ENCODE results near the gene AUH.

AUH gene

GRCh38 chr9:91265514-91265913, 96.2 kb downstream of the AUH start:
- no peak overlapping the region for H2AFZ ChIP-seq (ENCODE audit: low read depth, low read length)
- H4K20me1 ChIP-seq (ENCODE audit: insufficient read depth, low read length) = no peaks in the 10 kb centered on the region
- no peak overlapping the region for H3K4me2 ChIP-seq (ENCODE audit: low read length)
- H3K36me3 ChIP-seq (replicated peaks; ENCODE audit: low read depth, low read length) = no peaks in the 10 kb centered on the region
- H3K4me3 ChIP-seq (ENCODE audit: low read length) = no peak overlapping the region
- TF ChIP-seq EZH2phosphoT487 (IDR thresholded peaks at IDR 0.05; ENCODE audit: low read depth) (no peak), CTCF (IDR thresholded peaks at IDR 0.05; ENCODE audit: low read depth, low read length) (no peak)
- no peaks in the 10 kb centered on the region for H3K9me3 ChIP-seq (ENCODE audit: insufficient read depth, low read length)
- H3K27ac ChIP-seq (ENCODE audit: low read length) = no peak overlapping the region
- no peaks in the 10 kb centered on the region for H3K27me3 ChIP-seq (ENCODE audit: low read depth, low read length)
- H3K79me2 ChIP-seq (ENCODE audit: low read length) = no peaks in the 10 kb centered on the region
- no peak overlapping the region for H3K9ac ChIP-seq (ENCODE audit: low read length)
- no peaks in the 10 kb centered on the region for H3K4me1 ChIP-seq (ENCODE audit: low read length)

GRCh38 chr9:91261417-91261816, 100.3 kb downstream of the AUH start:
- no peak for TF ChIP-seq EZH2phosphoT487 (IDR thresholded peaks at IDR 0.05; ENCODE audit: low read depth)
- no peak for TF ChIP-seq CTCF (IDR thresholded peaks at IDR 0.05; ENCODE audit: low read depth, low read length)
- H3K4me2 ChIP-seq (ENCODE audit: low read length) = no peak overlapping the region

GRCh38 chr9:91259162-91259561, 102.6 kb downstream of the AUH start:
- Histone ChIP-seq H3K4me1 (ENCODE audit: low read length) (no peaks in the 10 kb centered on the region), H3K9me3 (ENCODE audit: insufficient read depth, low read length) (no peaks in the 10 kb centered on the region), H2AFZ (ENCODE audit: low read depth, low read length) (no peak overlapping the region), H3K27ac (ENCODE audit: low read length) (no peak overlapping the region), H3K79me2 (ENCODE audit: low read length) (no peaks in the 10 kb centered on the region), H4K20me1 (ENCODE audit: insufficient read depth, low read length) (no peaks in the 10 kb centered on the region), H3K4me2 (ENCODE audit: low read length) (no peak overlapping the region), H3K9ac (ENCODE audit: low read length) (no peak overlapping the region), H3K4me3 (ENCODE audit: low read length) (no peak overlapping the region), H3K36me3 (replicated peaks; ENCODE audit: low read depth, low read length) (no peaks in the 10 kb centered on the region), H3K27me3 (ENCODE audit: low read depth, low read length) (no peaks in the 10 kb centered on the region)
- TF ChIP-seq CTCF (IDR thresholded peaks at IDR 0.05; ENCODE audit: low read depth, low read length) (no peak), EZH2phosphoT487 (IDR thresholded peaks at IDR 0.05; ENCODE audit: low read depth) (no peak)

More at GRCh38 chr9:91261417-91261816, 100.3 kb downstream of the AUH start:
- no peaks in the 10 kb centered on the region for H3K9me3 ChIP-seq (ENCODE audit: insufficient read depth, low read length)
- H2AFZ ChIP-seq (ENCODE audit: low read depth, low read length) = no peak overlapping the region
- no peak overlapping the region for H3K9ac ChIP-seq (ENCODE audit: low read length)
- no peaks in the 10 kb centered on the region for H3K4me1 ChIP-seq (ENCODE audit: low read length)
- H3K4me3 ChIP-seq (ENCODE audit: low read length) = no peak overlapping the region
- no peaks in the 10 kb centered on the region for H3K27me3 ChIP-seq (ENCODE audit: low read depth, low read length)
- H4K20me1 ChIP-seq (ENCODE audit: insufficient read depth, low read length) = no peaks in the 10 kb centered on the region
- H3K27ac ChIP-seq (ENCODE audit: low read length) = no peak overlapping the region
- H3K79me2 ChIP-seq (ENCODE audit: low read length) = no peaks in the 10 kb centered on the region
- H3K36me3 ChIP-seq (replicated peaks; ENCODE audit: low read depth, low read length) = no peaks in the 10 kb centered on the region

GRCh38 chr9:91258451-91258850, 103.3 kb downstream of the AUH start:
- Histone ChIP-seq H3K4me3 (ENCODE audit: low read length) (no peak overlapping the region), H3K4me2 (ENCODE audit: low read length) (no peak overlapping the region), H3K79me2 (ENCODE audit: low read length) (no peaks in the 10 kb centered on the region), H4K20me1 (ENCODE audit: insufficient read depth, low read length) (no peaks in the 10 kb centered on the region), H3K36me3 (replicated peaks; ENCODE audit: low read depth, low read length) (no peaks in the 10 kb centered on the region), H3K27me3 (ENCODE audit: low read depth, low read length) (no peaks in the 10 kb centered on the region), H3K4me1 (ENCODE audit: low read length) (no peaks in the 10 kb centered on the region), H3K27ac (ENCODE audit: low read length) (no peak overlapping the region), H3K9me3 (ENCODE audit: insufficient read depth, low read length) (no peaks in the 10 kb centered on the region), H3K9ac (ENCODE audit: low read length) (no peak overlapping the region), H2AFZ (ENCODE audit: low read depth, low read length) (no peak overlapping the region)
- TF ChIP-seq CTCF (IDR thresholded peaks at IDR 0.05; ENCODE audit: low read depth, low read length) = no peak
- TF ChIP-seq EZH2phosphoT487 (IDR thresholded peaks at IDR 0.05; ENCODE audit: low read depth) = no peak
